Embryonic facial prominence (tissue), 1 donor: ENCODE measurements around the gene RSPRY1.
"Not testable (repeated sequence)": the region's sequence is repeated elsewhere in the genome, so short reads cannot be mapped to it uniquely, and the experiment has no call there.

Experiments used
- DNase-seq: peaks from one replicate; pipeline ENCODE4 v3.0.0-alpha.2; 2016; ENCODE audit errors: extremely low spot score

Gene RSPRY1

DNA sequence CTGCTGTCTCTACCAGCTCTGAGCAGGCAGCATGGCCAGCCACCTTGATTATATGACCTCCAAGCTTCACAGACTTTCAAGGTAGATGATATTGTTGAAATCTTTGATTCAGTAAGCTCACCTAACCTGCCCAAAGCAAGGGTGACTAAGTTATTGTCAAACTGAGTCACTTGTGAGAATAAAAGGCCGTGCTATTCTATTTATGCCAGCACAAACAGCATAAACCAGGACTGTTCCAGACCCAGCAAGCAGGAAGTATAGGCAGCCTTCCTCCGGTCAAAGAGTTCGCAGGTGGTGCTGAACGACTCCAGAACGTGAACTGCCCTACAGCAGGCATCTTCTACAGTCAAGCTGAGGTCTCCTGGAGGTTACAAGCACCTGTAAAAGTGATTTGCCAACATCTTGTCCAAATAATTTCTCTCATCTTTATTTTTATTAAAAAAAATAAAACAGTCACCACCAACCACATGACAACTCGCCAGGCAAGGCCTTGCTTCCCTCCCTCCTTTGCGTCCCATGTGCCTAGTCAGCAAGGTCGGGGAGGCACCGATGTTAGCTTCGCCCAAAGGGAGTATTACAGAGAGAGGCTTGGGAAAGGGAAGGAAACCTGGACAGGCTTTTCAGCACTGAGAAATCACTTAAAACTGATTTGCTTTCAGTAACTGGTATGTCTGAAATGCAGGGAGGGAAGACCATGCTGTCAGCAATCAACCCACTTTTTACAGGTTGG, 69.7 kb downstream of the RSPRY1 start:
- DNase-seq = no peak

DNA sequence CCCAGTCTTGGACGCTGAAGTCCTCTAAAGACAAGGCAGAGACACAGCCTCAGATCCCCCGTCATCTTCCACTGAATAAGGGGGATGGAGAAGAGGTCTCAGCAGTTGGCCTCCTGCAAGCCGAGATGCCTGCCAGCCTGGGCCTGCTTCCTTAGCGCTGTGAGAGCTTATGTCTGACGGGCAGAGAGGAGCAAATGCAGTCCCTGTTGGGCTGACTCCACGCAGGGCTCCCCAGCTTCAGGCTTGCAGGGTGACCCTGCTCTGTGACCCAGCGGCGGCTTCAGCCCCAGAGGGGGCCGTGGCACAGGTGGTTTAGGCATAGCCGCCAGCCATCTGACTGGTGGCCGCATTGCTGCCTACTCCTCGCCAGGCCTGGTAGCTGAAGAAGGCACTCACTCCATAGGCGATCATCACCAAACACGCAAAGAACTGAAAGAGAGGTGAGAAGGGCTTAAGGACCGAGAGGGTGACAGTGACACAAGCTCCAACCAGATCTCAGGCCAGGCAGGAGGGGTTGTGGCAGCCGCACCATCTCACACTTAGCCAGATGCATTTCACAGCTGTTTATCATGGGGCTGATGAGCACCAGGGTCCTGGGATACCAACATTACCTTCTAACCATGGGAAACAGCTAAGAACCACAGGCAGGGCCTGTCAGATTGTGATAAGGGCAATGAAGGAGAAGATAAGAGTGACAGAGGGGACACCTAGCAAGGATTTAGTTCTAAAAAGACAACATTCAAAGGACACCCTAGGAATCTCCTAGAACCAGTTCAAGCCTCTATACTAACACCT, 70.7 kb downstream of the RSPRY1 start:
- DNase-seq = no peak

DNA sequence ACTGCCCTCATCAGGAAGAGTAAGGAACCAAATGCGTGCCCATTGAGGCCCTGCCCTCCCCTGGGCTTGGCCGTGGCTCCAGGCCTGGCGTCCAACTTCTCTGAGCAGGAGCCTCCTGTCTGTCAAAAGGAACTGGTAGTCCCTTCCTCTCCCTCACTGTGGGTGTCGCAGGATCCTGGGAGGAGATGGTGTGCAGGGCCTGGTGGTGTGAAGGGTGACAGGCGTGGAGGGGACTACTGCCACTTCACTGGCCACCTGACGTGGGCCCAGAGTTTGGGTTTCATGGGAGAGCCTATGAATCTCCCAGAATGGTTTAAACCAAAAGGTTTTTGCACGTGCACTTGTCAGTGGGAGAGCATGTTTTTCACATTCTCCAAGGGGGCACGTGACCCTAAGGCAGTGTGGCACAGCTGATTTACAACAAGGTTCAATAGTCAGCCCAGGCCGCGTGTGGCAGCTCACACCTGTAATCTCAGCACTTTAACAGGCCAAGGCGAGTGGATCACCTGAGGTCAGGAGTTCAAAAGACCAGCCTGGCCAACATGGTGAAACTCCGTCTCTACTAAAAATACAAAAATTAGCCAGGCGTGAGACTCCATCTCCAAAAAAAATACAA, 71.4 kb downstream of the RSPRY1 start:
- DNase-seq = no peak

DNA sequence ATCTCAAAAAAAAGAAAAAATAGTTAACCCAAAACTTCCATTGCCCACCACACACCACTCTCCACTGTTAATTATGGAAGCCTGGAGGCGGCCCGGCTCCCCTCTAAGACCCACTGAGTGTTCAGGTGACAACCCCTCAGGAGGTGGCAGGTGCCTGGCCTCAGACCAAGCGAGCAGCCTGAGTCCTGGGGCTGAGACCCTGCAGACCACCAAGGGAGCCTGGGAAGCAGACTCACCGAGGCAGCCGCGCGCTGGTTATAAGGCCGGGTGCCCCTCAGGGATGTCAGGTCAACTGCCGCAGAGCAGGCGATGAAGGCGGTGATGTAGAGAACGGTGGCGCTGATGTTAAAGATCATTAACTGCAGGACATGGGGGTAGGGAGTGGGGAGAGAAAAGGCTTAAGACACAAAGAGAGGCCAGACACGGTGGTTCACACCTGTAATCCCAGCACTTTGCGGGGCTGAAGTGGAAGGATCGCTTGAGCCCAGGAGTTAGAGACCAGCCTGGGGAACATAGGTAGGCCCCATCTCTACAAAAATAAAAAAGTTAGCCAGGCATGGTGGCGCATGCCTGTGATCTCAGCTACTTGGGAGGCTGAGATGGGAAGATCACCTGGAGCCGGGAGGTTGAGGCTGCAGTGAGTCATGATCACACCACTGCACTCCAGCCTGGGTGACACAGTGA, 72.2 kb downstream of the RSPRY1 start:
- no peak for DNase-seq

DNA sequence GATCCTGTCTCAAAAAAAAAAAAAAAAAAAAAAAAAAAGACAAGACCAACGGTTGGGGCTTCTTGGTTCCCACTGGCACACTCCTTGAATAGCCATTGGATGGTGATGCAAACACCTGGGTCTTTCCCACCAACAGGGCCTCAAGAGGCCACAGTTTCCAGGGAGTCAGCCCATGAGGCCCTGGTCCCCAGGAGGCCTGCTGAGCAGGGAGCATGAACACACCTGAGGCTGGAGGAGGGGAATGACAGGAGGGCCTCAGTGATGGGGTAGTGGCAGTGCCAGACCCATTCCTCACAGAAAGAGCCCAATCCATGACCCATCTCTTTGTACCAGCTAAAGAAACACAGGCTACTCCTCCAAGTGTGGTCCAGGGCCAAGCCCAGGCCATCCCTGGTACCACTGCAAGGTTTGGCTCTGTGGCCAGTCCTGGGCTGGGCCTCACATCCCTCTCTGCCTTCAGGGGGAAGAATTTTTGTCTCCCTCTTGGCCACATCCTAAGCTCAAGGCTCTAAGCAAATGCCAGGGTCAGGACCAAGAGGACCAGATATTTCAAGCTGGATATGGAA, 72.9 kb downstream of the RSPRY1 start:
- no peak for DNase-seq

DNA sequence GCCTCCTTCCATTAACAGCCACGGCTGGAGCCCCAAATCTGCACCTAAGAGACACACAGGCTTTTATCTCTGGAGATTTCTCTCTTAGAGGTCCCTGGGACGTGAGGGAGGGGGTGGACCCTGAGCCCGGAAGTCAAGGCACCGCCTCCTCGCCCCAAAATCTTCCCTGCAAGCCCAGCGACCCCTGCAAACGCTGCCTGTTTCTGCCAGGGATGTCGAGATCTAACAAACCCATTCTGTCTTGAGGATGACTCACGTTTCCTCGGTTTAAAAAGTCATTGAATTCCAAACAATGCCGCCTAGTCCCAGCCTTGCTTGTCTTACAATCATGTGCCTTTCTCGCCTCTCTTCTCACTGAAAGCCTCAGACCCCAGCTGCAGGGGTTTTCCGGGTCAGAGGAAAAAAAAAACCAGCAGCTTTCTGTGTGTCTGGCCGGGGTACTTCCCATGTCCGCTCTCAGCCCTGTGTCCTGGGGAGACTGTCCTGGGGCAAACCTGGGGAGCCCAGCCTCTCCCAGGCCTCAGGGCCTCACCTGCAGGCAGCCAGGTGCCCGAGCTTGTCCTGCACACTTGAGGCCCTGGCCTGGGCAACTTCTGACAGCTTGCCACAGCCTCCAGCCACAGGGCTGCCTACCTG, 74.3 kb downstream of the RSPRY1 start:
- no peak for DNase-seq

DNA sequence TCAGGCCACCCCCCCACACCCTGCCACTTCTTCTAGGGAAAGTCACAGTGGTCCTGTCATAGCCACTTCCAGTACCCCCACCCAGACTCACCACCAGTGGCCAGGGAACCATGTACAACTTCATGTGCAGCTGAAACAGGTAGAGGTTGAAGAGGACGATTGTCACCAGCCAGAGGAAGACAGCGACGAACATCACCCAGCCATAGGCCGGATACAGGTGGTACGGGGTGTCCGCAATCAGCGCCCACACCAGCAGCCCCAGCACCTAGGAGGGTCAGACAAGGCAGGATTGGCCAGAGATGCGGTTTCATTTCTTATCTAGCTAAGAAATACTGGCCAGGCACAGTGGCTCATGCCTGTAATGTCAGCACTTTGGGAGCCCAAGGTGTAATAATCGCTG, 75.7 kb downstream of the RSPRY1 start:
- DNase-seq = no peak

DNA sequence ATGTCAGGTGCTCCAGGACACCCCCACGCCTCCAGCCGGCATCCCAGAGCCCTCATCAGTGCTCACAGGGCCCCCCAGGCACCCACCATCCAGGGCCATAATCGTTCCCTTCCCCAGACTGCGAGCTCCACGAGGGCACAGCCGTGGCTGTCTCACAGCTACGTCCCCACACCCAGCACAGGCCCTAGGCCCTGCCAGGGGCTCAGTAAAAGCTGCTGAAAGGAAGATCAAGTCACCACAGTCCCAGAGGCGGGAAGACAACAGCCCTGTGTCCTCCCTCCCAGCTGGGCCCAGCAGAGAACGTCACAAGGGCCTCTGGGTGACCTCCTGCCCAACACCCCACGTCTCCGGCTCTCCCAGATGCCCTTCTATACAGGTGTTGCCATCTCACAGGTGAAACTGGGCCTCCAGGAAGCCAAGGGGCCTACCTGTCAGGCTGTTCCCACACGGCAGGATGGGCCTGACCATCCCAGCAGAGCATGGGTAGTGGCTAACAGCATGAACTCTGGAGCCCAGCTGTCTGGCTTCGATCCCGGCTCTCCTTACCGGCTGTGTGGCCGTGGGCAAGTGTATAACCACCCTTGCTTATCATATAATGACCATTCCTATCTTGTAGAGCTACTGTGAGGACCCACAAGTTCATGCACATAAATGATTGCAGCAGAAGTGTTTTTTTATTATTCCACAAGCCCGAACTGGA, 76.9 kb downstream of the RSPRY1 start:
- DNase-seq = no peak

DNA sequence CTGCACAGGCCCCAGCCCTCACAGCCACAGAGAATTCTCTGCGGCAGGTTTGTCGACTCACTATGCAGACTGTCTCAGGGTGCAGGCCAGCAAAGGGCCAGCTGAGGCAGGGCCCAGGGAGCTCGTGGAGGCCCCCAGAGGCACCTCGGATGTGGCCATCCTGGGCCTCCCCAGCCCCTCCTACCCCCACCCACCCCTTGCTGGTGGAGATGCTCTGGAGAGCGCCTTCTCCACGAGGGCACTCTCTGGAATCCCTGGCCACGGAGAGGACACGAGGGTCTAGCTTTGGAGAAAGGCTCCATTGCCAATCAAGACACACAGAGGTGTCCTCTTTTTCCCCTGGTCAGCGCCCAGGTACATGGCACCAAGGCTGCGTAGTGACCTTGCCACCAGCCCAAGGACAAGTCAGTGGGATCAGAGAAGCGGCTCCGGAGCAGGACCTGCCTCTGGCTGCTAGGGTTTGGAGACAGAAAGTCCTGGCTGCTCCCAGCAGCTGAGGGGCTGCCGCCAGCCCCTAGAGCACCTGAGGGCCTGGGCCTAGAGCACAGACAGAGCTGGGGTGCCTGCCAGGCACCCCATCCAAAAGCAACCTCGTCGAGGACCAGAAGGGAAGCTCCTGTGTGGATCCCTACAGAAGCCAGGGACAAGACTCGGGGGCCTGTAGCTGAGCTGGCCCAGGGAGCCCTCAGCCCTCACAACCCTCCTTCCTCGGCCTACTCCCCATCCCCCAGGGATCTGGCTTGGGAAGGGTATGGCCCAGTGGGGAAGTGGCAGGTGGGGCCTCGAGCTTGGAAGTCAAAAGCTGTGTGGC, 77.6 kb downstream of the RSPRY1 start:
- DNase-seq = no peak

DNA sequence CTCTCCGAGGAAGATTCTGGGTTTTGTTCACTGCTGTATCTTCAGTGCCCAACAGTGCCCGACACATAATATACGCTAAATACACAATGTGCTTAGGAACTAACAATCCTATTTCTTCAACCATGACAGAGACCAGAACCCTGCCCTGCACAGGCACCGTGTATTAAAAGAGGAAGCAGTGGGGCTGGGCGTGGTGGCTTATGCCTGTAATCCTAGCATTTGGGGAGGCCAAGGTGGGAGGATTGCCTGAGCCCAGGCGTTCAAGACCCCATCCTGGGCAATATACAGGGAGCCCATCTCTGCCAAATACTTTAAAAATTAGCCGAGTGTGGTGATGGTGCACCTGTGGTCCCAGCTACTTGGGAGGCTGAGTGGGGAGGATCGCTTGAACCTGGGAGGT, 78.3 kb downstream of the RSPRY1 start:
- DNase-seq = no peak

DNA sequence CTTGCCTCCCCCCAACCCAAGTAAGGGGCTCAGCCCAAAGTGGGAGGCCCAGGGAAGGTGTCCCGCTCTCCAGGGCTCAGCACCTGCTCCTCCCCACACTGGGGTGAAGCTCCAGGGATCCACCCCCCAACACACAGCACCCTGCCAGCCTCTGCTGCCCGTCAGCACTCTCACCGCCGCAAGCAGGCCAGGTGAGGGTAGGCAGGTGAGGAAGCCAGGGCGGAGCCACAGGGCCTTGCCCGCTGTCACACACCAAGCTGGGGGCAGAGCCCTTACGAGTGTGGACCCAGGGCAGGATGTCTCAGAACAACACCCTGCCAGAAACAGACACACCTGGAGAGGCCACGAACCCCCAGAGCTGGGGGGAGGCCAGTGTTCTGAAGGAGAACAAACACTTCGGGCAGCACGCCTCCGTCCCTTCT, 78.8 kb downstream of the RSPRY1 start:
- no peak for DNase-seq

DNA sequence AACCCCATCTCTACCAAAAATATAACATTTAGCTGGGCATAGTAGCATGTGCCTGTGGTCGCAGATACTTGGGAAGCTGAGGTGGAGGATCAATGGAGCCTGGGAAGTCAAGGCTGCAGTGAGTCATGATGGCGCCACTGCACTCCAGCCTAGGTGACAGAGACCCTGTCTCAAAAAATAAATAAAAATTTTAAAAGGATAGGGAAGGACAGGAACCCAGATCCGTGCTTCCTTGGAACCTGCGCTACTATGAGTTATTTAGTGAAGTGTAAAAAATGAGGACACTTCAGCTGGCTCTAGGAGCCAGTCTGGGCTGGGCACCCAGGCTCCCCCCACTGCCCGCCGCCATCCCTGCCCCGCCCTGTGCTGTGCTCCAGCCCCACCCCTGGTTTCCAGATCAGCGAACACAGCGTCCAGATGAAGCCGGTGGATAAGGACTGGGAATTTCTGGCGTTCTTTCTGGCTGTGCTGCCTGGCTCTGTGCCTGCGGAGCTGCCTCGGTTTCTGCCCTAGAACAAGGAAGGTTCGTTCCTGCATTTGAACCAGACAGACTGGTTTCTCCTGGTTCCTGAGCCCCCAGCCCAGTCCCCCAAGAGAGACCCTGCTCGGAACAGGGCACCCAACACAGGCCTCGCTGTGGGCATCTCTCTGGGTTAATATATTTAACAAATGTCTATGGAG, 79.9 kb downstream of the RSPRY1 start:
- no peak for DNase-seq

DNA sequence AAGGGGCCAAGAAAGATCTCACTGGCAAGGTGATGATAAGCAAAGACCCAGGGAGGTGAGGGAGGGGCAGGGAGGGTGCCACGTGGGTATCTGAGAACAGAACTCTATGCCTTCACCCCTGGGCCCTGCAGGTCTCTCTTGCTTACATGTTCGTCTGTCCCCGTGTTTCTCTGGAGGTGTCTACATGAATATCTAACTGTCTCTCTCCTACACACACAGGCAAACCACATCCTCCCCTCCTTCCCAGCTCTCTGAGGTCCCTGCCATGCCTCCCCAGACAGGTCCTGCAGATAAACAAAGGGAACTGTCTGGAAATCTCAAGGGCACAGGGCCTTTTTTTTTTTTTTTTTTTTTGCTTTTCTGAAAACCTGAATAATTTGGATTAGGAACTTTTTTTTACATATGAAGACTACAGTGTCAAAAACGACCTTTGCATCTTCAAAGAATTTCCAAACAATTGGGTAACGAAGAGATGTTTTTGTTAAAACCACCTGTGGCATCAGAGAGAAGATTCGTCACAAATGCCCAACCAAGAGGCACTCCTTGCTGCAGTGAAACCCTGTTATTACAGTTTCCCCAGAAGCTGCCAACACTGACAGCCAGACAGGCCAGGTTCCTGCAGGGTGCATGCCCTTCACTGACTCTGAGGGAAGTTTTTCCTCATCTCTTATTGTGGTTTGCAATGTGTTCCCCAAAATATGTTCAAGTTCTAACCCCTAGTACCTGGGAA, 80.6 kb downstream of the RSPRY1 start:
- no peak for DNase-seq

DNA sequence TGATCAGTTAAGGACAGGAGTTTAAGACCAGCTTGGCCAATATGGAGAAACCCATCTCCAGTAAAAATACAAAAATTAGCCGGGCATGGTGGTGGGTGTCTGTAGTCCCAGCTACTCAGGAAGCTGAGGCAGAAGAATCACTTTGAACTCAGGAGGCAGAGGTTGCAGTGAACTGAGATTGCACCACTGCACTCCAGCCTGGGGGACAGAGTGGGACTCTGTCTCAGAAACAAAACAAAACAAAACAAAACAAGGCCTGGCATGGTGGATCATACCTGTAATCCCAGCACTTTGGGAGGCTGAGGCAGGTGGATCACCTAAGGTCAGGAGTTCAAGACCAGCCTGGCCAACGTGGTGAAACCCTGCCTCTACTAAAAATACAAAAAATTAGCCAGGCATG, 81.2 kb downstream of the RSPRY1 start:
- not testable (repeated sequence) for DNase-seq

DNA sequence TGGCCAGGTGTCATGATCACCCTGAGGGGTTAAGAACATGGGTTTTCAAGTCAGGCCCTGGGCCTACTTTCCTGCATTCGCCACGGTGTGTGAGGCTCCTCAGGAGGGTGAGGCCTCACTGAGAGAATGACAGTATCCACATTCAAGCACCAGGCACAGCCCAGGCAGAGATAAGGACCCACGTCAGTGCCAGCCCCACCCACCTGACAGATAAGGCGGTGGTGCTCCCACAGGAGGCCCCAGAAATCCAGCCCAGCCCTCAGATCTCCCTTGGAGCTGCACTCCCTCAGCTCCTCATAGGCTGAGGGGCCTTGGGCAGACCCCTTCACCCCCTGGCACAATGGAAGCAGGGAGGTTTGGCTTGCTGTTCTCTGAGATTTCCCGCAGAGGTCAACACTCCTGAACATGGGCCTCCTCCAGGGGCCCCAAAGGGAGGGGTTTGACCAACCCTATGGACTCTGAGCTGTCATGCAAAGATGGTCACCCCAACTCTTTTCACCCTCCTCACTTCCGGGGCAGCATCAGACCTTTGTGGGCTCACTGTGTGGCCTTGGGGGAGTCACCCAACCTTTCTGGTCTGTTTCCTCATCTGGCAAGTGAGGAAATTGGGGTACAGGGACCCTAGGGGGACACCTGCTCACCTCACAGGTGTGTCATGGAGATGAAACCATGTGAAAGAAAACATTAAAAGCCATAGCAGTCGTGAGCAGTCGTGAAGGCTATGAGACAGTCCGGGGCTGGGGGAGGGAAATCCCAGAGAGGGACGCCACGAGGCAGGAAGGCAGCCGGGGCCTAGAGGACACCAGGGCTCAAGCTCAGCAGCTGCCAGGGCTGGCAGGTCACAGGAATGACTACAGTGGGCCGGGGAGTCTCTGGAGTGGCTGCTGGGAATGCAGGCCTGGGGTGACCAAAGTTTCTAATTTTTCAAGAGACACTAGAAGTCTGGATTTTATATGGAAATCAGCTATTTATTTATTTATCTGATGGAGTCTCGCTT, 83.0 kb downstream of the RSPRY1 start:
- no peak for DNase-seq

DNA sequence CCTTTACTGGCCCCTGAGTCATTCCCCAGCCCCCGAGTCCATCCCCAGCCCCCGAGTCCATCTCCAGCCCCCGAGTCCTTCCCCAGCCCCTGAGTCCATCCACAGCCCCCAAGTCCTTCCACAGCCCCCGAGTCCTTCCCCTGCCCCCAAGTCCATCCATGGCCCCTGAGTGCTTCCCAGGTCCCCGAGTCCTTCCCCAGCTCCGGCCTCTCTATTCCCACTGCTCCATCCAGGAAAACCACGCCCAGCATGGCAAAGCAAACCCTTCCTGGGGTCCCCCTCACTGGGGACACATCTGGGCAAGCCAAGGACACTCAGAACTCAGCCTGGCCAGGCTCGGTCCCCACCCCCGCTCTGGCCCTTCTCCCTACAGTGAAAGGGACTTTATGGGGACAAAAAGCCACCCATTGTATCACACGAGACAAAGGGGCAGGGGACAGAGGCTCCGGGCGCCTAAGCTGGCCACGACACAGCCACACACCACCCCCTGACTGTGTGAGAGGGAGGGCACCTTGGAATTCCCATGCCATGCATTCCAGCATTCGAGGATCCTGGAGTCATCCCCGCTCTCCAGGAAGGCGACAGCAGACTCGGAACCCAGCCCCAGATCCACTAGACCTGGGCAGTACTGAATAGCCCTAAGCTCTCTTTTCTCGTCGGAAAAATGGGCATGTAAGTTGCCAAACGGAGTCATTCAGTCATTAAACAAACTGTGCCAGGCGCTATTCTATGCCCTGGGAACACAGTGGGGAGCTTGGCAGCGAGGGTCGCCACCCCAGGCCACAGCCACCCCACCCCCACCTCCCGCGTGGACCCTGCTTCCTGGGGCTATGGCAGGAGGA, 84.3 kb downstream of the RSPRY1 start:
- no peak for DNase-seq

DNA sequence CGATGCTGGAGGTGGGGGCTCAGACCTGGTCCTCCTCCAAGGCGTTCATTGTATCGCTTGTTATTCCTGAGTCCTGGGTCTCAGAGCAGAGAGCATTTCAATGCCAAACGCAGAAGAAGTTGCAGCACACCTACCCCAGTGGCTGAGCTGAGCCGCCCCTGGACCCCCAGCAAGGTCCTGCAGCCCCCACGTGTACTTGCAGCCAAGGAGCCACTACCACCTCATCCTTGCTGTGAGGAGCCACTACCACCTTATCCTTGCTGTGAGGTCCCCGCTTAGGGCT, 84.9 kb downstream of the RSPRY1 start:
- no peak for DNase-seq
